HEK293T (cell line): ENCODE measurements around the gene LRP4.
A peak's percentile ranks its signal among the peaks of the same experiment; 100 is the strongest.

Experiments used
- CTCF ChIA-PET: fragments of 350-600 bp; formaldehyde crosslinking; extraction: SDS; loops from one replicate; lab custom pipeline; 2021; ENCODE audit warnings: antibody characterized with exemption, inconsistent platforms; lab: Yijun Ruan, JAX
- POLR2A ChIA-PET: fragments of 350-600 bp; formaldehyde crosslinking; extraction: SDS; loops from one replicate; lab custom pipeline; 2020; ENCODE audit warnings: antibody characterized with exemption, inconsistent platforms; lab: Yijun Ruan, JAX
- DNase-seq: peaks from one replicate; pipeline ENCODE4 v3.0.0; 2012; ENCODE audit warnings: mixed read lengths; ENCODE audit errors: extremely low spot score
- ARNT ChIP-seq: fragments of 450-650 bp; IDR thresholded peaks from 2 replicates; pipeline ENCODE4 v1.6.1; 2017; ENCODE audit warnings: mild to moderate bottlenecking
- BHLHE40 ChIP-seq: fragments of 450-650 bp; IDR thresholded peaks from 2 replicates; pipeline ENCODE4 v1.6.1; 2016; ENCODE audit warnings: mild to moderate bottlenecking, moderate library complexity, borderline replicate concordance
- CTBP1 ChIP-seq: fragments of 450-650 bp; IDR thresholded peaks from 2 replicates; pipeline ENCODE4 v1.6.1; 2016; ENCODE audit warnings: borderline replicate concordance
- ELF4 ChIP-seq: fragments of 450-650 bp; IDR thresholded peaks from 2 replicates; pipeline ENCODE4 v1.6.1; 2017; ENCODE audit warnings: antibody characterized with exemption
- FOXA1 ChIP-seq: fragments of 450-650 bp; IDR thresholded peaks from 2 replicates; pipeline ENCODE4 v1.6.1; 2016; ENCODE audit warnings: mild to moderate bottlenecking
- FOXK2 ChIP-seq: fragments of 450-650 bp; IDR thresholded peaks from 2 replicates; pipeline ENCODE4 v1.6.1; 2016; ENCODE audit warnings: mild to moderate bottlenecking
- FOXM1 ChIP-seq: fragments of 450-650 bp; IDR thresholded peaks from 2 replicates; pipeline ENCODE4 v1.6.1; 2017; ENCODE audit warnings: mild to moderate bottlenecking, borderline replicate concordance
- HDGF ChIP-seq: fragments of 450-650 bp; IDR thresholded peaks from 2 replicates; pipeline ENCODE4 v1.6.1; 2017; ENCODE audit warnings: antibody characterized with exemption, borderline replicate concordance
- L3MBTL2 ChIP-seq: fragments of 450-650 bp; conservative IDR thresholded peaks from 2 replicates; pipeline ENCODE4 v1.6.1; 2016; ENCODE audit warnings: mild to moderate bottlenecking
- LEF1 ChIP-seq: fragments of 450-650 bp; IDR thresholded peaks from 2 replicates; pipeline ENCODE4 v1.6.1; 2017; ENCODE audit warnings: mild to moderate bottlenecking, borderline replicate concordance
- NFRKB ChIP-seq: fragments of 450-650 bp; IDR thresholded peaks from 2 replicates; pipeline ENCODE4 v1.6.1; 2016; ENCODE audit warnings: mild to moderate bottlenecking, moderate library complexity
- SP1 ChIP-seq: fragments of 450-650 bp; IDR thresholded peaks from 2 replicates; pipeline ENCODE4 v1.6.1; 2017
- SUZ12 ChIP-seq: fragments of 450-650 bp; IDR thresholded peaks from 2 replicates; pipeline ENCODE4 v1.6.1; 2016; ENCODE audit warnings: mild to moderate bottlenecking
- TARDBP ChIP-seq: fragments of 450-650 bp; IDR thresholded peaks from 2 replicates; pipeline ENCODE4 v1.6.1; 2016
- ZNF384 ChIP-seq: fragments of 450-650 bp; IDR thresholded peaks from 2 replicates; pipeline ENCODE4 v1.6.1; 2016
- TF ChIP-seq, protein P1 (sequence below): fragments of 450-650 bp; IDR thresholded peaks from 2 replicates; pipeline ENCODE4 v1.6.1; 2016

The LRP4 gene

DNA sequence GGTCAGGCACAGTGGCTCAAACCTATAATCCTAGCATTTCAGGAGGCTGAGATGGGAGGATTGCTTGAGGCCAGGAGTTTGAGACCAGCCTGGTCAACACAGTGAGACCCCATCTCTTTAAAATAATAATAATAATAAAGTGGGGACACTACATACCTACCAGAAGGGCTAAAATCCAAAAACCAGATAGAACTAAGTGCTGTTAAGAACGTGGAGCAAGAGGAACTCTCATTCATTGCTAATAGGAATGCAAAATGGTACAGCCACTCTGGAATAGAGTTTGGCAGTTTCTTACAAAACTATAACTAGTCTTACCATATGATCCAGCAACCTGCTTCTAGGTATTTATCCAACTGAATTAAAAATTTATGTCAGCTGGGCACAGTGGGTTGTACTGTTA, 81.9 kb downstream of the LRP4 start:
- CTCF ChIA-PET, result no interaction called here

DNA sequence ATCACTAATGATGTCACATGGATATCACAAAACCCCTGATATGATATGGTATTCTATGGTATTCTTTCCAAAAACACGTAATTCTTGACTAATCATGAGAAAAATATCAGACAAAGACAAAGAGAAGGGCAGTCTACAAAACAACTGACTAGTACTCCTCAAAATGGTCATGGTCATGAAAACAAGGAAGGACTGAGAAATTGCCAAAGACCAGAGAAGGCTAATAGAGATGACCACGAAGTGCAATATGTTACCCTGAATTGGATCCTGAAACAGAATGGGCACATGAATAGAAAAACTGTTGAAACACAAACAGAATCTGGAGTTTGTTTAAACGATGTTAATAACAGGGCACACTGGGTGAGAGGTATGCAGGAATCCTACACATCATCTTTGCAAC, 82.5 kb downstream of the LRP4 start:
- ChIA-PET POLR2A (no interaction called here), CTCF (interaction anchor here (0.6 to 1.1 kb wide), 2 partner anchors 60 to 169 kb away, joined by 3 read pairs; no protein-coding TSS in a partner anchor)
- TF ChIP-seq NFRKB (no peak), FOXK2 (no peak), HDGF (no peak), CTBP1 (no peak), SP1 (no peak), TARDBP (no peak), ZNF384 (no peak)
- no peak for DNase-seq

More for the DNA sequence above, 81.9 kb downstream of the LRP4 start:
- DNase-seq, result no peak
- TF ChIP-seq FOXK2 (no peak), FOXM1 (no peak), ELF4 (no peak), FOXA1 (no peak), LEF1 (no peak), BHLHE40 (no peak), TARDBP (no peak), SP1 (no peak), SUZ12 (no peak), L3MBTL2 (no peak), CTBP1 (no peak), NFRKB (no peak)
- TF ChIP-seq, protein P1, sequence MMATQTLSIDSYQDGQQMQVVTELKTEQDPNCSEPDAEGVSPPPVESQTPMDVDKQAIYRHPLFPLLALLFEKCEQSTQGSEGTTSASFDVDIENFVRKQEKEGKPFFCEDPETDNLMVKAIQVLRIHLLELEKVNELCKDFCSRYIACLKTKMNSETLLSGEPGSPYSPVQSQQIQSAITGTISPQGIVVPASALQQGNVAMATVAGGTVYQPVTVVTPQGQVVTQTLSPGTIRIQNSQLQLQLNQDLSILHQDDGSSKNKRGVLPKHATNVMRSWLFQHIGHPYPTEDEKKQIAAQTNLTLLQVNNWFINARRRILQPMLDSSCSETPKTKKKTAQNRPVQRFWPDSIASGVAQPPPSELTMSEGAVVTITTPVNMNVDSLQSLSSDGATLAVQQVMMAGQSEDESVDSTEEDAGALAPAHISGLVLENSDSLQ, result no peak
- POLR2A ChIA-PET, result no interaction called here

DNA sequence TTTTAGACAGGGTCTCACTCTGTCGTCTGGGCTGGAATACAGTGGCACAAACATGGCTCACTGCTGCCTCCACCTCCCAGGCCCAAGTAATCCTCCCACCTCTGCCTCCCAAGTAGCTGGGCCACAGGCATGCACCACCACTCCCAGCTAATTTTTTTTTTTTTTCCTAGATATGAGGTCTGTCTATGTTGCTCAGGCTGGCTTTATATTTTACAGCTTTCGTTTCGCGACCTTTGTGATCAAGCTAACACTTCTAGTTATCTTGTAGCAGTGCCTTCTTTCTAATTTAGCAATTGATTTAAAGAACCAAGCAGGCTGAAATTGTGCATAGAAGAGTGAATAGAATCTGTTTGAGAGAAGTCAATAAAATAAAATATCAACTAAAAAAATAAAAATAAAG, 83.5 kb downstream of the LRP4 start:
- ChIA-PET CTCF (interaction anchor here (0.5 to 1.1 kb wide), 2 partner anchors 29 to 168 kb away, joined by 3 read pairs; no protein-coding TSS in a partner anchor), POLR2A (no interaction called here)
- DNase-seq, result no peak
- TF ChIP-seq FOXM1 (no peak), FOXK2 (no peak), TARDBP (no peak), L3MBTL2 (no peak), CTBP1 (no peak)

DNA sequence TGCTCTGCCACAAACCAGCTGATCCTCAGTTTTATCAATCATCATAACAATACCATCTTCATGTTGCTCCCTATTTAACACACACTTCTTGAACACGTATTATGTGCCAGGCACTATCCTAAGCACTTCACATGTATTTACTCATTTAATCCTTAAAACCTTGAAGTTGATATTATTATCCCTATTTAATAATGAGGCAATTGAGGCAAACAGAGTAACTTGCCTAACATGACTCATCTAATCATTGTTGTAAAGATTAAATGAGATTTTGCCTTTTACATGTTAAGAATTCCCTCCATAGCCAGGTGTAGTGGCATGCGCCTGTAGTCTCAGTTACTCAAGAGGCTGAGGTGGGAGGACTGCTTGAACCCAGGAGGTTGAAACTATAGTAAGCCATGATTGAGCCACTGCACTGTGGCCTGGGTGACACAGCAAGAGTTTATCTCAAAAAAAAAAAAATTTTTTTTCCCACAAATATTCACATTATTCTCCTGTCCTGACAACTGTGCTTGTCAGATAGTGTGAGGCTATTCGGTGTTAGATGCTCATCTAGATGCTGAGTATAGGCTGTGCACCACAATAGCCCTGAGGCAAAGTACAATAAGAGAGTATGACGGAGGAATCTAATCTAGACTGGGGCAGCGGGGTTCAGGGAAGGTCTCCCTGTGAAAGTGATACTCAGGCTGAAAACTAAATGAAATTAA, 85.7 kb downstream of the LRP4 start:
- CTCF ChIA-PET, result no interaction called here
- POLR2A ChIA-PET, result no interaction called here
- TF ChIP-seq FOXA1 (no peak), HDGF (no peak)
- DNase-seq, result no peak

DNA sequence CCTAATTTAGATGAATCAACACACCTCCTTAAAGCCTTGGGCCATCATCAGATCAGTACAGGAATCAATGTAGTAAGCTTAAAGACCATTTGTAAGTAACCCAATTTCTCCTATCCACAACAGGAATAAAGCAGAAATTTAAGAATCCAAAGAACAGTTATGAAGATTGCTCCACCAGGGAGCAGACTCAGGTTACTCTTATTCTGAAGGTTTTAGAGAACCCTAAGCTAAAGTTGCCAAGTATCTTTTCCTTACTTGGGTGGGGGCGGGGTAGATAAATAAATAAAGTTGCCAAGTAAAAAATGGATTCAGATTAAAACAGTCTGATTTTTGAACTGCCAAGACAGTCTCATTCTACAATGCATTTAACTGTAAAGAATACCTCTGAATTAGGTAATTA, 90.4 kb downstream of the LRP4 start:
- TF ChIP-seq, protein P1, result no peak
- TF ChIP-seq L3MBTL2, result no peak
- TF ChIP-seq SUZ12, result no peak
- TF ChIP-seq BHLHE40, result no peak
- TF ChIP-seq FOXM1, result no peak
- TF ChIP-seq SP1, result no peak
- TF ChIP-seq ZNF384, result no peak
- DNase-seq, result no peak
- CTCF ChIA-PET, result no interaction called here
- POLR2A ChIA-PET, result interaction anchor here (0.6 to 1.8 kb wide), 2 partner anchors 17 to 611 kb away, joined by 3 to 5 read pairs; no protein-coding TSS in a partner anchor

DNA sequence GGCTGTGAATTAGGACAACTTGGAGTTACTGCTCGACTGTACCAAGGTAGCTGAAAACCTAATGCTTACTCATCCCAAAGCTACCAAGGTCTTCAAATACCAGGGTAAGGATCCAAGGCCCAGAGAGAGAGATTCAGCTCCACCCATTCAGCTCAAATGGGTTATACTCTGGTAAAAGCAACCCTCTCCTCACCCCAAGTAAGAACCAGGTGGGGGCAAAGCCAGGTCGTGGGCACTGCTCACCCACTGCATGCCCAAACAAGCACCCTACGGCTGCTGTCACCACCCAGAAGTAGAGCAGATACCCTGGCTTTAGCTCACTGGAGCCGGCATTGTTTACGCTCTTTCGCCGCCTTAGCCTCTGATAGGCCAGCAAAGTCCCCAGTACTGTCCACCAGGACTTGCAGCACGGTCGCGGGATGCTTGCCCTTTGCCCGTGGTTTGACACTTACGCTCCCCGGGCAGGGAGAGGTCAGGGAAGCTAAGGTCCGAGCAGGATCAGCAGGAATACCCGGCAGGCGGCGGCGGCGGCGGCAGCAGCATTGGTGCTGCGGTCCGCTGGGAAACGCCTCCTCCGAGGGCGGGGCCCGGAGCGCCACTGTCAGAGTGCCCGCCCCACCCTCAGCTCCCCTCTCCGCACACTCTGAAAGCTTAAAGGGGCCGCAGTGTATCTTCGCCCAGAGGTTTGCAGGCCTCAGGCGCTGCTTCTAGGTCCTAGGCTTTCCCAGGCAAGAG, 91.9 kb downstream of the LRP4 start:
- DNase-seq, result peak; percentile 84
- ChIA-PET POLR2A (interaction anchor here (0.6 to 1.8 kb wide), 3 partner anchors 11 to 20 kb away, joined by 3 to 5 read pairs (median 4); partner anchors contain the start of gene CKAP5), CTCF (interaction anchor here (0.6 to 1.0 kb wide), 4 partner anchors 14 to 327 kb away, joined by 3 to 6 read pairs (median 4); no protein-coding TSS in a partner anchor)
- TF ChIP-seq ELF4, result no peak
- no peak for TF ChIP-seq ZNF384
- TF ChIP-seq FOXM1, result no peak
- TF ChIP-seq BHLHE40, result no peak
- TF ChIP-seq FOXA1, result no peak
- no peak for TF ChIP-seq SUZ12
- no peak for TF ChIP-seq ARNT
- TF ChIP-seq HDGF, result no peak
- no peak for TF ChIP-seq SP1
- TF ChIP-seq CTBP1, result no peak
- no peak for TF ChIP-seq LEF1
- no peak for TF ChIP-seq NFRKB
- no peak for TF ChIP-seq L3MBTL2
